Keratinocyte (primary cell): Measurements from ENCODE around the gene KSR2. TPM values are rescaled to one million over a fixed set of nuclear protein-coding genes. Genes with fewer than 3 reads are reported as not detected.

Experiments used
- DNase-seq: peaks from one replicate; pipeline ENCODE4 v3.0.0-alpha.2; 2011; ENCODE audit warnings: low read depth, missing footprints, low spot score
- FAIRE-seq: peaks from 2 replicates; lab custom pipeline; 2011; peaks lifted over from hg19 to GRCh38; lab: Jason Lieb, UNC
- H2AFZ ChIP-seq: 2 replicates; pipeline ENCODE4 v1.6.0; 2012; ENCODE audit warnings: low read length, control low read depth, inconsistent platforms; ENCODE audit not compliant: control insufficient read depth
- H3K27ac ChIP-seq: 2 replicates; pipeline ENCODE4 v1.5.1; 2011; ENCODE audit warnings: low read length; ENCODE audit not compliant: control insufficient read depth, insufficient read depth
- H3K27me3 ChIP-seq: 3 replicates; pipeline ENCODE4 v1.6.0; 2011; ENCODE audit warnings: low read length; ENCODE audit not compliant: control insufficient read depth, insufficient read depth; ENCODE audit errors: extremely low read depth
- H3K36me3 ChIP-seq, 2 experiments: 2 replicates in 1 of 2; 3 replicates in 1 of 2; pipeline ENCODE4 v1.5.1; 2011; ENCODE audit warnings: low read length in 2 of 2, mild to moderate bottlenecking in 1 of 2; ENCODE audit not compliant: control insufficient read depth in 2 of 2, insufficient read depth in 2 of 2; ENCODE audit errors: extremely low read depth in 1 of 2
- H3K4me1 ChIP-seq: 3 replicates; pipeline ENCODE4 v1.5.1; 2011; ENCODE audit warnings: low read length; ENCODE audit not compliant: control insufficient read depth, insufficient read depth; ENCODE audit errors: extremely low read depth
- H3K4me2 ChIP-seq: 3 replicates; pipeline ENCODE4 v1.6.0; 2011; ENCODE audit warnings: low read depth, low read length; ENCODE audit not compliant: control insufficient read depth, insufficient read depth; ENCODE audit errors: extremely low read depth
- H3K4me3 ChIP-seq, 3 experiments: fragments of 200-600 bp in 1 of 3; sonication (generic) in 1 of 3; 2 replicates in 2 of 3; 3 replicates in 1 of 3; pipeline ENCODE4 v1.5.1; 2011 to 2016; ENCODE audit warnings: low read length in 3 of 3, mild to moderate bottlenecking in 3 of 3, control low read depth in 2 of 3, inconsistent platforms in 1 of 3, low read depth in 1 of 3, mixed read lengths in 1 of 3, mixed run types in 1 of 3, moderate library complexity in 1 of 3; ENCODE audit not compliant: control insufficient read depth in 2 of 3, insufficient read depth in 2 of 3; ENCODE audit errors: extremely low read depth in 1 of 3
- H3K79me2 ChIP-seq: 2 replicates; pipeline ENCODE4 v1.6.0; 2012; ENCODE audit warnings: low read length; ENCODE audit not compliant: control insufficient read depth, insufficient read depth
- H3K9ac ChIP-seq: 3 replicates; pipeline ENCODE4 v1.6.0; 2011; ENCODE audit warnings: low read length; ENCODE audit not compliant: control insufficient read depth, insufficient read depth; ENCODE audit errors: extremely low read depth
- H3K9me1 ChIP-seq: 3 replicates; pipeline ENCODE4 v1.6.0; 2011; ENCODE audit warnings: low read length; ENCODE audit not compliant: control insufficient read depth, insufficient read depth; ENCODE audit errors: extremely low read depth
- H3K9me3 ChIP-seq: 2 replicates; pipeline ENCODE4 v1.5.1; 2012; ENCODE audit warnings: low read depth, low read length; ENCODE audit not compliant: control insufficient read depth
- H4K20me1 ChIP-seq: 3 replicates; pipeline ENCODE4 v1.6.0; 2011; ENCODE audit warnings: low read length; ENCODE audit not compliant: control insufficient read depth, insufficient read depth; ENCODE audit errors: extremely low read depth
- EZH2 ChIP-seq: IDR thresholded peaks from one replicate; pipeline ENCODE4 v1.6.1; 2012; ENCODE audit warnings: inconsistent platforms, mild to moderate bottlenecking, low read length, moderate library complexity
- dilution Hi-C: fragments of 300-500 bp; cut with MboI; formaldehyde crosslinking; loops from one replicate; pipeline ENCODE4 v1.7.0; 2020; ENCODE audit warnings: low sequenced_read_pairs; ENCODE audit not compliant: extremely low pct_ligation_motif_present
- polyA plus RNA-seq, 5 experiments: library from polyadenylated mRNA; depleted of rRNA in 3 of 5; stranded (reverse) in 3 of 5; stranded (forward) in 1 of 5; unstranded in 1 of 5; fragments of >200 nt; gene quantifications; 1 replicate in 1 of 5; 2 replicates in 3 of 5; 3 replicates in 1 of 5; pipeline versions ENCODE4 v1.2.1 to v1.2.3, GENCODE V29; 2011 to 2012; ENCODE audit warnings: missing spikeins in 2 of 5, low read depth in 1 of 5, low replicate concordance in 1 of 5
- TF ChIP-seq, protein P1 (sequence below), 3 experiments: IDR thresholded peaks in 1 of 3; conservative IDR thresholded peaks in 1 of 3; optimal IDR thresholded peaks in 1 of 3; 2 replicates in 2 of 3; 3 replicates in 1 of 3; pipeline versions ENCODE3 to v1.5.1; 2011; ENCODE audit warnings: low read length in 3 of 3, mild to moderate bottlenecking in 3 of 3, moderate library complexity in 2 of 3, control low read depth in 1 of 3, inconsistent platforms in 1 of 3; ENCODE audit not compliant: insufficient read depth in 2 of 3; ENCODE audit errors: extremely low read depth in 1 of 3

The KSR2 gene
- polyA plus RNA-seq, 1 donor (not counting 4 experiments of a cell fraction or from before 2014, with no cell fraction given), result 0.01 TPM

DNA sequence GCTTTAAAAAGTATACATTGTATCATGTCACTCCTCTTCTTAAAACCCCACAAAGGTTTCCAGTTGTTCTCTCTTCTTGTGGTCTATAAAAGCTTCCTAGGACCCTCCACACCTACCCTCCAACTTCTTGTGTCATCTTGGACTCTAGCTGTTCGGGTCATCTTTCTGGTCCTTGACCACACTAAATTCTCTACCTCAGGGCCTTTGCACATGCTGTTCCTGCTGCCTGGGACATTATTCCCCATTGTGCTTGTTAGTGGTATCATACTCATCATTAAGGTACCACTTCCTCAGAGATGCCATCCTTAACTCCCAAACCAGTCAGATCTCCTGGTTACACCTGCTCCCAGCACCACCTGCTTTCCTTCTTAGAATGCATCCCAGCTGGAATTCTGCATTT lies 294.0 kb downstream of the KSR2 start:
- dilution Hi-C loops, result no loop called here
- no peak for TF ChIP-seq EZH2
- TF ChIP-seq, protein P1, sequence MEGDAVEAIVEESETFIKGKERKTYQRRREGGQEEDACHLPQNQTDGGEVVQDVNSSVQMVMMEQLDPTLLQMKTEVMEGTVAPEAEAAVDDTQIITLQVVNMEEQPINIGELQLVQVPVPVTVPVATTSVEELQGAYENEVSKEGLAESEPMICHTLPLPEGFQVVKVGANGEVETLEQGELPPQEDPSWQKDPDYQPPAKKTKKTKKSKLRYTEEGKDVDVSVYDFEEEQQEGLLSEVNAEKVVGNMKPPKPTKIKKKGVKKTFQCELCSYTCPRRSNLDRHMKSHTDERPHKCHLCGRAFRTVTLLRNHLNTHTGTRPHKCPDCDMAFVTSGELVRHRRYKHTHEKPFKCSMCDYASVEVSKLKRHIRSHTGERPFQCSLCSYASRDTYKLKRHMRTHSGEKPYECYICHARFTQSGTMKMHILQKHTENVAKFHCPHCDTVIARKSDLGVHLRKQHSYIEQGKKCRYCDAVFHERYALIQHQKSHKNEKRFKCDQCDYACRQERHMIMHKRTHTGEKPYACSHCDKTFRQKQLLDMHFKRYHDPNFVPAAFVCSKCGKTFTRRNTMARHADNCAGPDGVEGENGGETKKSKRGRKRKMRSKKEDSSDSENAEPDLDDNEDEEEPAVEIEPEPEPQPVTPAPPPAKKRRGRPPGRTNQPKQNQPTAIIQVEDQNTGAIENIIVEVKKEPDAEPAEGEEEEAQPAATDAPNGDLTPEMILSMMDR (optimal IDR thresholded peaks at IDR 0.05 in 1 of 3, IDR thresholded peaks at IDR 0.05 in 1 of 3, conservative IDR thresholded peaks at IDR 0.05 in 1 of 3; ENCODE audit: extremely low read depth in 1 of 3, insufficient read depth in 2 of 3, low read length in 3 of 3), result no peak
- no peaks in the 10 kb centered on the region for H3K79me2 ChIP-seq
- no peaks in the 10 kb centered on the region for H3K4me1 ChIP-seq
- no peaks in the 10 kb centered on the region for H3K36me3 ChIP-seq
- no peak for FAIRE-seq
- H3K9ac ChIP-seq, result no peak overlapping the region
- no peak overlapping the region for H3K4me2 ChIP-seq
- H3K9me1 ChIP-seq, result no peaks in the 10 kb centered on the region
- no peak overlapping the region for H3K4me3 ChIP-seq
- no peak overlapping the region for H3K27ac ChIP-seq
- H2AFZ ChIP-seq, result no peak overlapping the region
- H3K9me3 ChIP-seq, result no peaks in the 10 kb centered on the region
- no peaks in the 10 kb centered on the region for H4K20me1 ChIP-seq
- no peak for DNase-seq
- no peaks in the 10 kb centered on the region for H3K27me3 ChIP-seq

DNA sequence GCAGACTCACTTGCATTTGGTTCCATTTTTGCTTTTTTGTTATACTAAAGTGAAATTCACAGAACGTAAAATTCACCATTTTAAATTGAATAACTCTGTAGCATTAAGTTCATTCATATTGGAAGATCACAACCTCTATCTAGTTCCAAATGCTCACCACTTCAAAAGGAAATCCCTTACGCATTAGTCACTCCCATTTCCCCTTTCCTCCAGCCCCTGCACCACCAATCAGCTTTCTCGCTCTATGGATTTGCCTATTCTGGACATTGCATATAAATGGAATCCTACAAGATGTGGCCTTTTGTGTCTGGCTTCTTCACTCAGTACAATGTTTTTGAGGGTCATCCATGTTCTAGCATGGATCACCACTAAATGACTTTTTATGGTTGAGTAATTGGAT lies 294.5 kb downstream of the KSR2 start:
- Histone ChIP-seq H3K4me1 (no peaks in the 10 kb centered on the region), H2AFZ (no peak overlapping the region), H3K9ac (no peak overlapping the region), H3K27ac (no peak overlapping the region), H3K9me1 (no peaks in the 10 kb centered on the region), H3K27me3 (no peaks in the 10 kb centered on the region), H3K36me3 (no peaks in the 10 kb centered on the region), H3K4me2 (no peak overlapping the region), H3K4me3 (no peak overlapping the region), H3K9me3 (no peaks in the 10 kb centered on the region), H4K20me1 (no peaks in the 10 kb centered on the region), H3K79me2 (no peaks in the 10 kb centered on the region)
- DNase-seq, result no peak
- dilution Hi-C loops, result no loop called here
- TF ChIP-seq EZH2, result no peak
- TF ChIP-seq, protein P1 (optimal IDR thresholded peaks at IDR 0.05 in 1 of 3, IDR thresholded peaks at IDR 0.05 in 1 of 3, conservative IDR thresholded peaks at IDR 0.05 in 1 of 3; ENCODE audit: extremely low read depth in 1 of 3, insufficient read depth in 2 of 3, low read length in 3 of 3), result no peak
- FAIRE-seq, result no peak
